GM12891 (cell line): Measurements from ENCODE around the gene FBXL7.

Experiments used
- POLR2A ChIP-seq: IDR thresholded peaks from 2 replicates; pipeline ENCODE4 v1.6.1; 2011; ENCODE audit warnings: low read depth, low read length, control low read depth
- POLR2AphosphoS5 ChIP-seq: IDR thresholded peaks from 2 replicates; pipeline ENCODE4 v1.6.1; 2011; ENCODE audit warnings: low read depth, low read length, control low read depth

GRCh38 chr5:15717001-15717400 is 217.0 kb downstream of the FBXL7 start:
- TF ChIP-seq POLR2A (no peak), POLR2AphosphoS5 (no peak)
